Ammon's horn (tissue), 1 donor: Measurements from ENCODE around the gene UCMA.

Experiments
- DNase-seq: peaks from one replicate; pipeline ENCODE4 v3.0.0-alpha.2; 2016; ENCODE audit warnings: low spot score

The UCMA gene

DNA sequence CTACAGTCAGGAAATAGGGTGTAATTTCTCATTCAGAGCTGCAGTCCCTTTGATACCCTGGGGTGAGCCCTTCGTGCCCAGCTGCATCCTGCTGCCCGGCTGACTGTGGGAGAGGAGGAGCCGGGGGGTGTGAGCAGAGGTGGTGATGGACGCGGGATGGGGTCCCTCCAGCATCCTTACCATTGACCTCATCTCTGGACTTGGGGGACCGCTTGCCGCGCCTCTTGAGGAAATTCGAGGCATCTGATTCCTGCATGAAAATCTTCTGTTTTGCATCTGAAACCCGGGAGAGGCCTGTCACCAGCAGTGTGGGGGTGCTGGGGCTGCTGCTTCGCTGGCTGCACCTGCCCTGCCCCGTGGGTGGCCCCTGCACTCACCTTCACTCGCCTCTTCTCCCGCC, 816 bp downstream of the UCMA start:
- DNase-seq, result no peak

DNA sequence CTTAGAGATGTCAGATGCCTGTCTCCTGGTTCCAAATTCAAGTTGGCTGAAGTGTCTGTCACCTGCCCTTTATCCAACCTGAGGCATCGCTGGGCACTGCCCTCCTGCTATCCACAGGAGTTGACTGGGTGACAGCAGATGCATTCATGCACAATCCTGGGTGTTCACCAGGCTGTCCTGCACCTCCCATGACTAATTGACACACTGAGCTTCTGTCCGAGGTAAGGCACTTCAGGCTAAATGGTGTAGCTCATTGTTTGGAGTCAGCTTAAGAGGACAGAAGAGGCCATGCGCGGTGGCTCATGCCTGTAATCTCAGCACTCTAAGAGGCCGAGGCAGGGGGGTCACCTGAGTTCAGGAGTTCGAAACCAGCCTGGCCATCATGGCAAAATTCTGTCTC, 2.4 kb downstream of the UCMA start:
- DNase-seq, result no peak

DNA sequence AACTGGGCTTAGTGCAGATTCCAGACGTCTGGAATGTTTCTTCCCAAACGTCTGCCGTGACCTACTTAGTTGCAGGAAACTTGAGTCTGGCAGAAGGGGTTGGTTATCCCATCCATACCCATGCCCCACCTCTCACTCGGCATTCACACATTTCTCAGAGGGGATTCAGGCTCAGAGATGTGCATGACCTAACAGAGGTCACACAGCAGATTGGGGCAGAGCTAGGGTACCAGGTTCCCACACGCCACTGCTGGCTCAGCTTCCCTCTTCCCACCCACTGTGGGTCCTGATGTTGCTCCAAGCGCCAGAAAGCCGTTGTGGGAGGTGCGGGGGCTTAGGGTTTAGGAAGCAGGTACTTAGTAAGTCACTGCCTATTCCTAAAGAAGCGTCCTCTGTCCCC, 3.0 kb downstream of the UCMA start:
- DNase-seq, result no peak

DNA sequence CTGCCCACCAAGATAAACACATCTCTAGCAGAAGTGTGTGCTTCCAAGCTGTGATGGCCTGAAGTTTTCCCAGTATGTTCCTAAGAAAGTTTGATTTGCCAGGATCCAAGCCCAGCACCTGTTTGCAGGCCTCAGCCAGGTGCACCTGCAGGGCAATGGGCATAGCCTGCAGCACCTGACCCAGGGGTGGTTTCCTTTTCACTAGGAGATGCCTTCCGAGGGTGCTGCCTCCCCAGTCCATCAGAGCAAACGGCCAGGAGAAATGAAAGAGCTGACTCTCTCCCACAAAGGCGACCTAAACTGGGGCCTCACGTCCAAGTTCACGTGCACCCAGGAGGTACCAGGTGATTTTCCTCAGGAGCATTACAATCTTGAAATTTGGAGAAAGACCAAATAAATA, 7.1 kb downstream of the UCMA start:
- no peak for DNase-seq

DNA sequence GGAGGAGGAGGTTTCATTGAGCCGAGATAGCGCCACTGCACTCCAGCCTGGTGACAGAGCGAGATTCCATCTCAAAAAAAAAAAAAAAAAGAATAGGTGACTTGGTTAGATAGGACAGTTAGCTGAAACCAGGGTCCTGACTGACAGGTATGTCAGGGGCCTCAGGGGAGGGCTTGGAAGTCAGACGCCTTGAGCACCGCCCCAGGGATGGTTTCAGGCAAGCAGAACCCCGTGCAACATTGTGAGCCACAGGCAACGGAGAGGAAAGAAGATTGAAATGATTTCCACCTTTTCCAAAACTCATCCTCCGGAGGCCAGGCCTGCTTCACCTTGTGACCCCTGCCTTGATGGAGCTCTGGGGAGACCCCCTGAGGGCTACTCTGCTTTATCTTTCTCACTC, 8.6 kb downstream of the UCMA start:
- DNase-seq, result no peak

DNA sequence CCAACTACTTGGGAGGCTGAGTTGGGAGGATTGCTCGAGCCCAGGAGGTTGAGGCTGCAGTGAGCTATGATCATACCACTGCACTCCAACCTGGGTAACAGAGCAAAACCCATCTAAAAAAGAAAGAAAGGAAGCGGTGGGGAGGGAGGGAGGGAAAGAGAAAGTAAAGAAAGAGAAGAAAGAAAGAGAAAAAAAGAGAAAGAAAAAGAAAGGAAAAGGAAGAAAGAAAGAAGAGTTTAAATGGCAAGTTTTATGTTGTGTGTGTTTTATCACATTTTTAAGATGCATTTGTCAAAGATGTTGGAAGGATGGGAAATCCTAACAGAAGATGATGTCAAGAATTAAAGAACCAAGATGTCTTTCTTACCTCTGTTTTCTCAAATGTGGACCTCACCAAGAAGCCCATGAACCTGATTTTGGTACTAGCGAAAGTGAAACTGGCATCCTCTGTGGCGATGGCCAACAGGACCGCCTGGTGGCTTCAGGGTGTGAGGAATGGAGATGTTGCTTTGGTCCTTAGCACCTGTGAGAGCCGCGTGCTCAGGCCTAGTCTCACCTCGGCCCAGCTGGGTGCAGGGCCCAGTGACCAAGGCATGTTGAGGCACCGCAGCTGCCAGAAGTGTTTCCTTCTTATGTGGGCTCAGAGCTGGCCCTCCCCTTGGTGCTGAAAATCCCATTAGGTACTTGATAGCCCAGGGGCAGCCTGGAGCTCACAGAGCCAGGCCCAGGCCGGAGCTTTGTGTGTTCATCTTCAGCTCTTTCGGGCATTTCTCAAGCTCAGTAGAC, 9.8 kb downstream of the UCMA start:
- DNase-seq, result no peak

DNA sequence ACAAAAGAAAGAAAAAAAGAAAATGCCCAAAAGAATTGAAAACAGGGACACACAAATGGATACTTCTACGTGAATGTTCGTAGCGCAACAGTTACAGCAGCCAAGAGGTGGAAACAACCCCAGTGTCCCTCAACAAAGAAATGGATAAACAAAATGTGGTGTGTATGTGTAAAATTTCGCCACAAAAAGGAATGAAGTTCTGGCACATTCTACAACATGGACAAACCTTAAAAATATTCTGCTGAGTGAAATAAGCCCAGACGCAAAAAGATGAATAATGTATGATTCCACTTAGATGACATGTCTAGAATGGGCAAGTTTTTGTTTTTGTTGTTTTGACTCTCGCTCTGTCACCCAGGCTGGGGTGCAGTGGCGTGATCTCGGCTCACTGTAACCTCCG, 10.9 kb downstream of the UCMA start:
- DNase-seq, result no peak

DNA sequence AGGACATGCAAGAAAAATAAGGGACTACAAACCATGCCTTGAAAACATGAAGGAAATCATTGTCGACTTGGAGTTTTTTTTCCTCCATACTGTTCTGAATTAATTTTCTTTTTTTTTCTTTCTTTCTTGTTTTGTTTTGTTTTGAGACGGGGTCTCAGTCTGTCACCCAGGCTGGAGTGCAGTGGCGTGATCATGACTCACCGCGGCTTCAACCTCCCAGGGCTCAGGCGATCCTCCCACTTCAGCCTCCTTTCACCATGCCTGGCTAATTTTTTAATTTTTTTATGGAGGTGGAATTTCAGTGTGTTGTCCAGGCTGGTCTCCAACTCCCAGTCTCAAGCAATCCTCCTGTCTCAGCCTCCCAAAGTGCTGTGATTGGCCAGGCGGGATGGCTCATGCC, 11.6 kb downstream of the UCMA start:
- DNase-seq, result no peak

DNA sequence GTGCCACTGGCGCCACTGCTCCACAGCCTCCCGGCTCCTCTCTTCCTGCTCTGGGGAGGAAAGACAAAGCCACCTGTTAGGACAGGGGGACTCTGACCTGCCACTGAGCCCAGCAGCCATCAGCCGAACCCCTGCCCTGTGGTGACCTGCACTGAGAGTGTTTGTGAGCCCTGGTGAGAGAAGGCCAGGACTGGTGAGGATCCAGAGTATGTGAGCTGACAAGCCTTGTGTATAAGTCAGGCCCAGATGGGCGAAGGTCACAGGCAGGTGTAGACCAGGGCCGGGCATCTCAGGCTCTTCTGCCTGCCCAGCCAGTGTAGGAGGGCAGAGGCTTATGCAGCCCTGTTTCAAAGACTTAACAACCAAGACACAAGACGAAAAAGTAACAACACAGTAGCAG, 12.0 kb downstream of the UCMA start:
- DNase-seq, result no peak

DNA sequence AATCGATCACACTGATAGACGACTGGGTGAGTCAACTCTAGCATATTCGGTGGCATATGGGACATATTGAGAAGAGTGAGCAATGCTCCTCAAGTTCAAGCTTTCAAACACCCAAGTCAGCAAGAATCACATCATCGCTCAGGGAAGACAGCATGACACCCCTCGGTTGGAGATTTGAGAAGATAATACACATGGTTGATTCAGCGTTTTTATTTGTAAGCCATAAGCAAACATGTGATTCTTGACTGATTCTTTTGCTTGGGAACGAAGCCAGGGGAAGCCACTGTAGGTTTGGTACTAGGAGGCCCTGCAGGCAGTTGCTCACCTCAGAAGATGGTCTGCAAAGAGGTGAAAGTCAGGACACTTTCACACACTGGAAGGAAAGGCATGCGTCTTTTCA, 12.6 kb downstream of the UCMA start:
- no peak for DNase-seq

DNA sequence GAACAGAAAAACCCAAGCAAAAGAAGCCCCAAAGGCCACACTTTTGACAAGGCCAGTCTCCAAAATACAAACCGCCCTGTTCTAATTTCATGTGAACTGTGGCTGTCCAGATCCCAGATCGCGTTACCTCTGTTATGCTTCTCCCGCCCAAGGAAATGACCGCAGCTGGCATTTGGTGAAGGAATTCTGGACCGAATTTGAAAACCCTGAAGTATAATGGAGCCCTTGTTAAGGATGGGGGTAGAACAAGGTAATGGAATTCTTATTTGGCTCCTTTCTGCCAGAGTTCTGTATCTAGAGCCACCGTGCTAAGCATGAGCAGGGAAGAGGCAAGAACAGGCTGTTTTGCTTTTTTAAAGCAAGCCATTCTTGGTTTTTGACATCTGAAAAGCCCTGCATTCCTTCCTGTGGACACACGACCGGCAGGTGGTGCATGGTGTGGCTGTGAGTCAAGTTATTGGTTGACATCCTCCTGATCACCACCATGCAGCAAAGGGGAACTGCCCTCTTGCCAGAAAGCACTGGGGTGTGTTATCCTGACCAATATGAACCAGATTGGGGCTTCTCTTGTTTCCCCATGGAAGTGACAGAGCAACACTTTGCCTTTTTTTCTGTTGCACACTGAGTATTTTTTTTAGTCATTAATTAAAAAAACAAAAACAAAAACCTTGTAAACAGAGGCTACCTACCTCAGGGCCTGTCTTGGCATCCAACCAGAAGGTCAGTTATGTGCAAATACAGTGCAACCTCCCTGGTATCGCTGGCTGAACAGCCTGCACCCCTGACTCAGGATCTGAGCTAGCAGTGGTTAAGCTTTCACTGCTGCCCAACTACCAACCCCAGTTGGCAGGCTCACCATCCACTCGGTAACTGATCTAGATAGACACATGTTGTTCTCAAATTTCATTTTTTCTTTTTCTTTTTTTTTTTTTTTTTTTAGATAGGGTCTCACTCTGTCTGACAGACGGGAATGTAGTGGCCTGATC, 14.2 kb downstream of the UCMA start:
- no peak for DNase-seq

DNA sequence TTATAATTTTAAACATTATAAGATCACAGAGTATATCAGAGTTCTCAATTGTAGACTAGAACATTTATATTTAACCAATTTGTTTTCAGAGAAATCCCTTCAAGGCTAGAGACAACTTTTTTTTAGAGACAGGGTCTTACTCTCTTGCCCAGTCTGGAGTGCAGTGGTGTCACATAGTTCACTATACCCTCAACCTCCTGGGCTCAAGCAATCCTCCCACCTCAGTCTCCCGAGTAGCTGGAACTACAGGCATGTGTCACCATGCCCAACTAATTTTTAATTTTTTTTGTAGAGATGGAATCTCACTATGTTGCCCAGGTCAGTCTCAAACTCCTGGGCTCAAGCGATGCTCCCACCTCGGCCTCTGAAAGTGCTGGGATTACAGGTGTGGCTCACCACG, 15.3 kb downstream of the UCMA start:
- no peak for DNase-seq

DNA sequence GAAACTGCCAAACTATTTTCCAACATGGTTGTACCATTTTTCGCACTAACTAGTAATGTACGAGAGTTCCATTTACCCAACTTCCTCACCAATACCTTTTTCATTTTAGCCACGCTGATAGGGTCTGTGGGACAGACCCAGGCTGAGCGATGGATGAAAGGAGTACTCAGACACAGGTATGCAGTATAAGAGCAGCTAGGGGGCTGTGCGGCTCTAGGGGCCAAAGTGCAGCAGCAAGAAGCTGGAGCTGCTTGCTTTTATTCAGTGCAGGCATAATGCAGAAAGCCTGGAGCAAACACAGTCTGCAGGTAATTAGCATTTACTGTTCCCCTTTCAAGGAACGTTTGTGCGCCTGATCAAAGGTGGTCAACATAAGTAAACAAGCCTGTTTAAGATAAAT, 21.0 kb downstream of the UCMA start:
- no peak for DNase-seq

DNA sequence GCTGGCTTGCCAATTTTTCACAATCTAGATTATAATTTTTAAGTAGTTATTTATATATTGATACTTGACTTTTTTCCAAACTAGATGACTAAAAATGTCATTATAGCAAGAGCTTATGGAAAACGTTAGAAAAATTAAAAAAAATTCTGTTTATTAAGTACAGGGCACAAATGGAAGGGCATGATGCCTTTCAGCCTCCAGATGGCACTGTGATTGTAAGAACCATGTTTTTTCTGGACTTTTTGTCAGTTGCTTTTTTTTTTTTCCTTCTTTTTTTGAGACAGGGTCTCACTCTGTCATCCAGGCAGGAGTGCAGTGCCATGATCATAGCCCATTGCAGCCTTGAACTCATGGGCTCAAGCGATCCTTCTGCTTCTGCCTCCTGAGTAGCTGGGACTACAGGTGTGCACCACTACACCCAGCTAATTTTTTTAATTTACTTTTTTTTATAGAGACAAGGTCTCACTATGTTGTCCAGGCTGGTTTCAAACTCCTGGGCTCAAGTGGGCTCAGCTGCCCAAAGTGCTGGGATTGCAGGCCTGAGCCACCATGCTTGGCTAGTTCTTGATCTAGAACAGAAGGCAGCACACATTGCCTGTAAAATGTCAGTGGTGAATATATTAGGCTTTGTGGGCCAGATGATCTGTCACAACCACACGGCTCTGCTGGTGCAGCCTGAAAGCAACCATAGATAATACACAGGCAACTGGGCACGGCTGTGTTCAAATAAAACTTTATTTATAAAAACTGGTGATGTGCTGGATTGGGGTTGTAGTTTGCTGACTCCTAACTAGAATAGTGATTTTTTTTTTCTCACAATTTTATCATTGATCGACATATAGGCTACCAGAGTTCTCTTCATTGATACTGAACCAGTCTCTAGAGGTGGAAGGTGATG, 27.4 kb downstream of the UCMA start:
- no peak for DNase-seq

DNA sequence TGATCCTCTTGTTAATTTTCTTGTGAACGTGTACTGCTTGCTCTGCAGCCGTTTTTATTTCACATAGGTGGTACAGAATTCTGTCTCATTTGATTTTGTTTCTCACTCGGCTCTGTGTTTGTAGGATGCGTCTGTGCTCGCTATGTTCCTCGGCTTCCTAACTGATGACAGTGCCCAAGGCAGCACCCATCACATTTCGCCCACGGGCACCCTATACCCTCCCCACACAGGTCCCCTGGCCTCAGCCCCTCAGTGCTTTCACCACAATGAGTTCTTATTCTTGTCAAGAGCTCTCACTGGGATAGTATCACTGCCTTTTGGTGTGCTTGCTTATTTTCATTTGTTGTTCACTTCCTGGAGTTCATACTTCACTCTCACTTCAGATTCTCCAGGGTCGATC, 28.1 kb downstream of the UCMA start:
- no peak for DNase-seq

DNA sequence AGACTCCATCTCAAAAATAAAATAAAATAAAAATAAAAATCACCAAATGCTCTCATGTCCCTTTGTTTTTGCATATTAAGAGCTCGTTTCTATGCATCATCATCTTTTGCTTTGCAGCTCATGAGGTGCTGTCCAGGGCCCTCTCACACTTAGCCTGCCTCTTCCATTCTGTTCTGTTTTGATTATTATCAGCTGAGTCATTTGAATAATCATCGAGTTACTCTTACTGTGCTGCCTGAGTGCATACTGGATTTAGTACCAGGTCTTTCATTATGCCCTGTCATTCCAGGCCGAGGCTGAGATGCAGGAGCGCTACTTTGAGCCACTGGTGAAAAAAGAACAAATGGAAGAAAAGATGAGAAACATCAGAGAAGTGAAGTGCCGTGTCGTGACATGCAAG, 33.0 kb downstream of the UCMA start:
- DNase-seq, result no peak

DNA sequence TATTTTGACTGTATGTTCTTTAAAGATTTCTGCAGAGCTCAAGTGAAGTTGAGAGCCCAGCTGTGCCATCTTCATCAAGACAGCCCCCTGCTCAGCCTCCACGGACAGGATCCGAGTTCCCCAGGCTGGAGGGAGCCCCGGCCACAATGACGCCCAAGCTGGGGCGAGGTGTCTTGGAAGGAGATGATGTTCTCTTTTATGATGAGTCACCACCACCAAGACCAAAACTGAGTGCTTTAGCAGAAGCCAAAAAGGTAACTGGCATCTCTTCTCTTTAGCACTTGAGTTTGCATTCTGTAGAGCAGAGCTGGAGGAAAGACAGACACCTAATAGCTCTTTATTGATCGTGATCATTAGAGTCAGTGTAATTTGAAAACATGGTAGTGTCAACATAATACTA, 39.2 kb downstream of the UCMA start:
- DNase-seq, result no peak

DNA sequence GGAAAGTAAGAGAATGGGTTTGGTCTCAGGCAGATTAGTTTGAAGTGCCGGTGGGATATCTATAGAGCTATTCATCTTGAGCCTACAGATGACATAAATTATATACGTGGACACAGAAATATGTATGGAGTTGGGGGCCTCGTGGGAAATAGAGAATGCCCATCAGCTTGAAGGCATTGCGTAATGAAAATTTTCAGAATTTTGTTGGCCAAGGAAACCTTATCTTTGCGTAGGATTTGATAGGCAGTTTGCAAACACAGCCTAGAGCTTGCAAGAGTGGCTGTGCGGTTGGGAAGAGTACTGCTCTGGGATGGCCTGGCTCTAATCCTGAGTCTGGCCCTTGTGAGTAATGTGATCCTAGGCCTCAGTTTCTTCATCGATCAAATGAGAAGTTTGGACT, 40.5 kb downstream of the UCMA start:
- no peak for DNase-seq

DNA sequence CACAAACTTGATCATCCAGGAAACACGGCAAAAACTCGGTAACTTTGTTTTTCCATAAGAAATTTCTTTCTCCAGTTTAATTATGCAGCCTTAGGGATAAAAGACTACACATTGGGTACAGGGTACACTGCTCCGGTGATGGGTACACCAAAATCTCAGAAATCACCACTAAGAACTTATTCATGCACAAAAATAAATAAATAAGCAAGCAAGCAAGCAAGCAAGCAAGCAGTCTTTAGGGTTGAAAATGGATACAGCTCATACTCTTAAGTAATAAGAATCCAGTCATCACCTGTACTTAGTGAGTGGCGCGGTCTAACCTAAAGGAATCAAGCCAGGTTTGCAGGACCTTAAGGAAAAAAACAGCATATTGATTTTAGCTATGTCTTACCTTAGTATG, 42.8 kb downstream of the UCMA start:
- DNase-seq, result no peak

DNA sequence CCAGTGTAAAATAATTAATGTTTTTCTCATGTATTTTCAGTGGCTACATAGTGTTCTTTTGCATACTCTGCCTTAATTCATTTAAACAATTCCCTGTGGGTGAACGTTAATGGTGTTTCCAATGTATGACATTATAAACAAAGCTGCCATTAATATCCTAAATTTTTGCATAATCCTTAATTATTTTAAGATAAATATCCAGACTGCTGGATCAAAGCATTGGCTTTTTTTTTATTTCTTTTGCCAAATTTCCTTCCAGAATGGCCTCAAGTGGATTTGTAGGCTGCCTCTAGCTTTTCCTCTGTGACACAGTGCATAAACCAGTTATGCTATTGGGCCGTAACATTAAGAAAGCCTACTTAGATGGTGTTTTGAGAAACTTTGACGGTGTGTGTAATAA, 43.4 kb downstream of the UCMA start:
- DNase-seq, result no peak

DNA sequence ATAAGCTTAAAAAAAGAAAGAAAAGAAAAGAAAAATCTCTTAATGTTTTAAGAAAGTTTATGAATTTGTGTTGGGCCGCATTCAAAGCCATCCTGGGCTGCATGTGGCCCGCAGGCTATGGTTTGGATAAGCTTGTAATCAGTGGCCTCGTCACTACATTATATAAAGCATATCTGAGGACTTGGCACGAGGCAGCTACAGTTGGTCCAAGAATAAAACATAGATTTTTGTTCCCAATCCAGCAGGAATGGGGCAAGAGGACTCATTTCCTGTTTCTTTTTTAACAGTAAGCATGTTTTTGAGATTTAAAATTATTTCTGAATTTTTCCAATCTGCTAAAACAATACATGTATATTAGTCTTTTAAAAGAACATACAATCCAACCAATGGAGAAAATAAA, 44.2 kb downstream of the UCMA start:
- DNase-seq, result no peak

DNA sequence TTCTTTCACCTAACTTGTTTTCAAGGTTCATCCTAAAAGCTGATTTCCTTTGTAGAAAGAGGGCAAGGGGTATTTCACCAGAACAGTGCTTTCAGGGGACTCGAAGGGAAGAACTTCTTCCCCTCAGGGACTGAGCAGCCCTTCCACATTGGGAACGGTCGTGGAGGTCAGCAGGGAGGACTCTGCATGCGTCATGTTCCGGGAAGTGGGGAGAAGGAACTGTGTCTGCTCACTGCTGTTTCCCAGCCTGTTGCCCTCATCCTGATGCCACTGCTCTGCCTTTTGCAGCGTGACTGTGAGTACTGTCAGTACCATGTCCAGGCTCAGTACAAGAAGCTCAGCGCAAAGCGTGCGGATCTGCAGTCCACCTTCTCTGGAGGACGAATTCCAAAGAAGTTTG, 45.6 kb downstream of the UCMA start:
- DNase-seq, result no peak
